Measurements from ENCODE around the gene PTCSC3. TPM values are rescaled to one million over a fixed set of nuclear protein-coding genes. Genes with fewer than 3 reads are reported as not detected.

PTCSC3 gene
- total RNA-seq, 1 experiment from 2014 or later = not detected

DNA sequence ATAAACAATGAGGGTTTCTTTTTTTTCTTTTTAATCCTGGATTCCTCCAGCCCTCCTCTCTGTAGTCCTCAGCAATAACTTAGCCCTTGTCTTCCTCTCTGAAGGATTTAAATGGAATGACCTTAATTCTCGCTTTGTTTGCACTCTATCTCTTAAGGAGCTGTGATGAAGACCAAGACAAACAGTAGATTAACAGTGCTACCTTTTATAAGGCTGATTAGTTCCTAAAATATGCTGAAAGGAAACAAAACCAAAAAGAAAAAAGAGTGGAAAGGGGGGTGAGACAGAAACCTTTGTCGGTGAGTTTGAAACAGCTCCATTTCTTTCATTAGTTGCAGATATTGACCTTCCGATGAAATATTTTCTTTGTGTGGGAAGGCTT, 38.7 kb upstream of the PTCSC3 start:
- H3K9me3 ChIP-seq (ENCODE audit: low read length) = no peaks in the 10 kb centered on the region
- H3K27ac ChIP-seq (ENCODE audit: low read length) = no peak overlapping the region
- H3K4me3 ChIP-seq (ENCODE audit: low read length) = no peak overlapping the region
- H3K36me3 ChIP-seq (ENCODE audit: insufficient read depth, low read length) = no peaks in the 10 kb centered on the region
- no peaks in the 10 kb centered on the region for H3K4me1 ChIP-seq (ENCODE audit: low read length)
- no peaks in the 10 kb centered on the region for H3K9me2 ChIP-seq (replicated peaks; ENCODE audit: insufficient read depth, low read length)
- no peaks in the 10 kb centered on the region for H3K79me2 ChIP-seq (ENCODE audit: low read length)
- DNase-seq = no peak
- H3K9ac ChIP-seq (ENCODE audit: low read length) = no peak overlapping the region
- H3K4me2 ChIP-seq (ENCODE audit: low read depth, low read length, poor library complexity, severe bottlenecking) = no peak overlapping the region
- no peak overlapping the region for H2AFZ ChIP-seq (ENCODE audit: low read length)
- H3K27me3 ChIP-seq (ENCODE audit: low read length) = no peaks in the 10 kb centered on the region
- H4K20me1 ChIP-seq (ENCODE audit: insufficient read depth, low read depth, low read length) = no peaks in the 10 kb centered on the region

DNA sequence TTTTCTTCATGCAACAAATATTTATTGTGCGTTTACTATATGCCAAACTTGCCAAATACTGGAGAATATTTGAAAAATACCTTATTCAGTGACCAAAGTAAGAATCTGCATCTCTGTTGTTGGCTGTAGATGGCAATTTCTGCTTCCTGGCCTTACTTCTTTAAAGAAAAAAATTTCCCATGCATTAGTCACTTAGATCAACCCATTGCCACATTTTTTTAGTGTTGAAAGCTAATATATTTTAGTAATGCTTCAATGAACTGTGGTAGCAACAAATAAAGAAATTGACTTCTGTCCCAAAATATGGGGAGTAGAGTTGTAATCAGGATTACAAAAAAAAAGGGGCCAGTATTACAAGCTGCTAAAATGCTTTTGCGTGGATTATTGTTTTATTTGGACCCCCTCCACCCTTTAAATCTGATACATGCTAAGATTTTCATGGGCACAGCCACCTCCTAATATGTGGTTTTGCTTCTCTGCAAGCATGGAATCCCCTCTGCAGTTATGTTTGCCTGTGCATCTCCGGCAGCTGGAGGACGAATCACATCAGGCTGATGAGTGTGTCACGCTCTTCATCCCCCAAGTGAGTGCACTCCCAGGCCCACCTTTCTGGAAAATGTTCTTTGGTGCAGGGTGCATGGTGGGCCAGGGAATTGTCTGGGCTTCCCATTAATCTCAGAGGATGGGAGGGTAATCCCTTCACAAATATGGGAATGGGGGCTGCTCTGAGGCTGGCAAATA, 38.1 kb upstream of the PTCSC3 start:
- no peak overlapping the region for H3K27ac ChIP-seq (ENCODE audit: low read length)
- no peak overlapping the region for H2AFZ ChIP-seq (ENCODE audit: low read length)
- no peaks in the 10 kb centered on the region for H4K20me1 ChIP-seq (ENCODE audit: insufficient read depth, low read depth, low read length)
- no peak overlapping the region for H3K4me3 ChIP-seq (ENCODE audit: low read length)
- H3K9me3 ChIP-seq (ENCODE audit: low read length) = no peaks in the 10 kb centered on the region
- no peak overlapping the region for H3K9ac ChIP-seq (ENCODE audit: low read length)
- H3K4me2 ChIP-seq (ENCODE audit: low read depth, low read length, poor library complexity, severe bottlenecking) = no peak overlapping the region
- H3K27me3 ChIP-seq (ENCODE audit: low read length) = no peaks in the 10 kb centered on the region
- no peaks in the 10 kb centered on the region for H3K79me2 ChIP-seq (ENCODE audit: low read length)
- no peaks in the 10 kb centered on the region for H3K9me2 ChIP-seq (replicated peaks; ENCODE audit: insufficient read depth, low read length)
- DNase-seq = no peak
- H3K36me3 ChIP-seq (ENCODE audit: insufficient read depth, low read length) = no peaks in the 10 kb centered on the region
- no peaks in the 10 kb centered on the region for H3K4me1 ChIP-seq (ENCODE audit: low read length)

DNA sequence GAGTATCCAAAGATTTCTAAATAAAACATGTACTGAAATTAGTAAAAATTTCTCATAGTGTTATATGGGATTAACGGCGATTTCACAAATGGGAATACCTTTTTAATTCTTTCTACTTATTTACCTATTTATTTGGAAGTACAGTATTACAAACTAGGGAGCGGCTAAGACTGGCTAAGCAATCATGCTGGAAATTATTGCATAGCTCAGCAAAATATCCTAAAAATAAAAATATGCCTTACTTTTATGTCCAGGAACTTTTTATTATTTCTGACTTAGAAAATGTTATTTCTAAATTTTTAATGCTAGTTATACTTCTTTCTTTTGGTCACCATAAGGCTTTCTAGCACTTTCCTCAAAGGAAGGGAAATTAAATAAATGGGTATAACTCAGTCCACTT, 36.5 kb upstream of the PTCSC3 start:
- Histone ChIP-seq H3K36me3 (ENCODE audit: insufficient read depth, low read length) (no peaks in the 10 kb centered on the region), H3K79me2 (ENCODE audit: low read length) (no peaks in the 10 kb centered on the region), H3K4me3 (ENCODE audit: low read length) (no peak overlapping the region), H2AFZ (ENCODE audit: low read length) (no peak overlapping the region), H3K4me1 (ENCODE audit: low read length) (no peaks in the 10 kb centered on the region), H3K27ac (ENCODE audit: low read length) (no peak overlapping the region), H3K9me2 (replicated peaks; ENCODE audit: insufficient read depth, low read length) (no peaks in the 10 kb centered on the region), H3K27me3 (ENCODE audit: low read length) (no peaks in the 10 kb centered on the region), H4K20me1 (ENCODE audit: insufficient read depth, low read depth, low read length) (no peaks in the 10 kb centered on the region), H3K4me2 (ENCODE audit: low read depth, low read length, poor library complexity, severe bottlenecking) (no peak overlapping the region), H3K9ac (ENCODE audit: low read length) (no peak overlapping the region), H3K9me3 (ENCODE audit: low read length) (no peaks in the 10 kb centered on the region)
- DNase-seq = no peak

GRCh38 chr14:36212577-36212976, 36.1 kb upstream of the PTCSC3 start:
- Histone ChIP-seq H3K27ac (ENCODE audit: low read length) (no peak overlapping the region), H2AFZ (ENCODE audit: low read length) (no peak overlapping the region), H3K36me3 (ENCODE audit: insufficient read depth, low read length) (no peaks in the 10 kb centered on the region), H3K9ac (ENCODE audit: low read length) (no peak overlapping the region), H3K27me3 (ENCODE audit: low read length) (no peaks in the 10 kb centered on the region), H3K9me3 (ENCODE audit: low read length) (no peaks in the 10 kb centered on the region), H3K4me3 (ENCODE audit: low read length) (no peak overlapping the region), H3K4me2 (ENCODE audit: low read depth, low read length, poor library complexity, severe bottlenecking) (no peak overlapping the region), H3K9me2 (replicated peaks; ENCODE audit: insufficient read depth, low read length) (no peaks in the 10 kb centered on the region), H4K20me1 (ENCODE audit: insufficient read depth, low read depth, low read length) (no peaks in the 10 kb centered on the region), H3K4me1 (ENCODE audit: low read length) (no peaks in the 10 kb centered on the region), H3K79me2 (ENCODE audit: low read length) (no peaks in the 10 kb centered on the region)
- no peak for DNase-seq

DNA sequence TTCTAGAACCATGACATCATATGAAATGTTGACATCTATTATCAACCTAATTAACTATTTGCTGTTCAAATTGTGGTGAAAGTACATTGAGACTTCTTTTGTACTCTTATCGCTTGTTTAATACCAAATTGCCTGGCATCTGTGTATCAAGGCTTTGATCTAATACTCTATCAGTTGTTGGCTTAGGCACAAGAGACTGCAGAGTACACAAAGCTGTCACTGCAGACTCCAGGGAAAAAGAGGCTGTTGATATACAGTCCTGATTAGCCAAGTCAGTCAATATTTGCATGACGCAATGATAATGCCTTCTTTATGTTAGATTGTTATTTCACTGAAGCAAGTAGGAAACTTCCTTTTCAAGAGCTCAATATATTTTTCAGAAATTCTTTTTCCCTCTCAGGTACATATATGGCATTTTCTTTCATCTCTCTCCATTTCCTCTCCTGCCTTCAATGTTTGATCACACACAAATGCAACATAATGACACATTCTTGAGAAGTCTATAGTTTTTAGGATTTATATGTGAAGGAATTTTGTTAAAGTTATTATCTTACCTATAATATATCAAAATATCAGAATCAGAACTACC, 32.3 kb upstream of the PTCSC3 start:
- Histone ChIP-seq H3K4me2 (ENCODE audit: low read depth, low read length, poor library complexity, severe bottlenecking) (no peak overlapping the region), H3K27me3 (ENCODE audit: low read length) (no peaks in the 10 kb centered on the region), H3K4me1 (ENCODE audit: low read length) (no peaks in the 10 kb centered on the region), H4K20me1 (ENCODE audit: insufficient read depth, low read depth, low read length) (no peaks in the 10 kb centered on the region), H2AFZ (ENCODE audit: low read length) (no peak overlapping the region), H3K9me2 (replicated peaks; ENCODE audit: insufficient read depth, low read length) (no peaks in the 10 kb centered on the region), H3K27ac (ENCODE audit: low read length) (no peak overlapping the region), H3K9ac (ENCODE audit: low read length) (no peak overlapping the region), H3K36me3 (ENCODE audit: insufficient read depth, low read length) (no peaks in the 10 kb centered on the region), H3K4me3 (ENCODE audit: low read length) (no peak overlapping the region), H3K9me3 (ENCODE audit: low read length) (0 out of 2 replicates have a peak, but pooled peaks cover under 1% of the 10 kb centered on the region), H3K79me2 (ENCODE audit: low read length) (no peaks in the 10 kb centered on the region)
- DNase-seq = no peak

GRCh38 chr14:36207500-36207899, 31.0 kb upstream of the PTCSC3 start:
- H2AFZ ChIP-seq (ENCODE audit: low read length) = no peak overlapping the region
- DNase-seq = no peak
- no peaks in the 10 kb centered on the region for H3K79me2 ChIP-seq (ENCODE audit: low read length)
- H3K9ac ChIP-seq (ENCODE audit: low read length) = no peak overlapping the region
- H3K9me3 ChIP-seq (ENCODE audit: low read length) = 0 out of 2 replicates have a peak, but pooled peaks cover 4% of the 10 kb centered on the region
- no peaks in the 10 kb centered on the region for H3K4me1 ChIP-seq (ENCODE audit: low read length)
- H3K36me3 ChIP-seq (ENCODE audit: insufficient read depth, low read length) = no peaks in the 10 kb centered on the region
- no peaks in the 10 kb centered on the region for H3K9me2 ChIP-seq (replicated peaks; ENCODE audit: insufficient read depth, low read length)
- H4K20me1 ChIP-seq (ENCODE audit: insufficient read depth, low read depth, low read length) = no peaks in the 10 kb centered on the region
- H3K4me2 ChIP-seq (ENCODE audit: low read depth, low read length, poor library complexity, severe bottlenecking) = no peak overlapping the region
- H3K4me3 ChIP-seq (ENCODE audit: low read length) = no peak overlapping the region
- H3K27ac ChIP-seq (ENCODE audit: low read length) = no peak overlapping the region
- H3K27me3 ChIP-seq (ENCODE audit: low read length) = no peaks in the 10 kb centered on the region

- no peak overlapping the region for H3K9ac ChIP-seq (ENCODE audit: low read length)
- H3K9me3 ChIP-seq (ENCODE audit: low read length) = 0 out of 2 replicates have a peak, but pooled peaks cover 4% of the 10 kb centered on the region
- no peak overlapping the region for H3K4me2 ChIP-seq (ENCODE audit: low read depth, low read length, poor library complexity, severe bottlenecking)
- H3K4me3 ChIP-seq (ENCODE audit: low read length) = no peak overlapping the region
- H2AFZ ChIP-seq (ENCODE audit: low read length) = no peak overlapping the region
- no peaks in the 10 kb centered on the region for H3K27me3 ChIP-seq (ENCODE audit: low read length)
- H3K27ac ChIP-seq (ENCODE audit: low read length) = no peak overlapping the region
- no peaks in the 10 kb centered on the region for H4K20me1 ChIP-seq (ENCODE audit: insufficient read depth, low read depth, low read length)
- no peaks in the 10 kb centered on the region for H3K36me3 ChIP-seq (ENCODE audit: insufficient read depth, low read length)
- H3K79me2 ChIP-seq (ENCODE audit: low read length) = no peaks in the 10 kb centered on the region
- no peaks in the 10 kb centered on the region for H3K4me1 ChIP-seq (ENCODE audit: low read length)
- DNase-seq = no peak
- no peaks in the 10 kb centered on the region for H3K9me2 ChIP-seq (replicated peaks; ENCODE audit: insufficient read depth, low read length)
Measured at GRCh38 chr14:36204461-36205073, 28.0 kb upstream of the PTCSC3 start.

DNA sequence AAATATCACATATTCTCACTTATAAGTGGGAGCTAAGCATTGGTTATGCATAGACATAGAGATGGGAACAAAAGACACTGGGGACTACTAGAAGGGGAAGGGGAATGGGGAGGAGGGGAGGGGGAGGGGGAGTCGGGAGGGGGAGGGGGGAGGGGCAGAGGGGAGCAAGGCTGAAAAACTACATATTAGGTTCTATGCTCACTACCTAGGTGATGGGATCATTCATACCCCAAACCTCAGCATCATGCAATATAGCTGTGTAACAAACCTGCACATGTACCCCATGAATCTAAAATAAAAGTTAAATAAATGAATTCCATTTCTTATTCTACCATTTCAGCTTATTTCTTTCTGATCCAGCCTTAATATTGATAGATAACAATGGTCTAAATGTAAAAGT, 21.9 kb upstream of the PTCSC3 start:
- Histone ChIP-seq H2AFZ (ENCODE audit: low read length) (no peak overlapping the region), H3K27me3 (ENCODE audit: low read length) (no peaks in the 10 kb centered on the region), H4K20me1 (ENCODE audit: insufficient read depth, low read depth, low read length) (no peaks in the 10 kb centered on the region), H3K36me3 (ENCODE audit: insufficient read depth, low read length) (no peaks in the 10 kb centered on the region), H3K4me1 (ENCODE audit: low read length) (0 out of 2 replicates have a peak, but pooled peaks cover 3% of the 10 kb centered on the region), H3K4me2 (ENCODE audit: low read depth, low read length, poor library complexity, severe bottlenecking) (no peak overlapping the region), H3K27ac (ENCODE audit: low read length) (no peak overlapping the region), H3K4me3 (ENCODE audit: low read length) (no peak overlapping the region), H3K79me2 (ENCODE audit: low read length) (no peaks in the 10 kb centered on the region), H3K9me3 (ENCODE audit: low read length) (0 out of 2 replicates have a peak, but pooled peaks cover under 1% of the 10 kb centered on the region), H3K9ac (ENCODE audit: low read length) (no peak overlapping the region), H3K9me2 (replicated peaks; ENCODE audit: insufficient read depth, low read length) (no peaks in the 10 kb centered on the region)
- DNase-seq = no peak

Data from Karpas-422 (cell line).